Fibroblast of skin of scalp (primary cell): Measurements from ENCODE around the gene HOXA4. TPM values are rescaled to one million over a fixed set of nuclear protein-coding genes. Genes with fewer than 3 reads are reported as not detected.

Experiments
- DNase-seq: peaks from one replicate; pipeline ENCODE4 v3.0.0-alpha.2; 2013
- polyA plus RNA-seq, 2 experiments: library from polyadenylated mRNA; unstranded; fragments of 120-200 nt; gene quantifications; one replicate each; pipeline ENCODE4 v1.2.1, GENCODE V29; 2013; ENCODE audit not compliant: insufficient read length in 2 of 2

The HOXA4 gene
- polyA plus RNA-seq (2013, experiment 1 of 2; ENCODE audit: insufficient read length) = 0.10 TPM
- 0.78 TPM for polyA plus RNA-seq (2013, experiment 2 of 2; ENCODE audit: insufficient read length)

DNA sequence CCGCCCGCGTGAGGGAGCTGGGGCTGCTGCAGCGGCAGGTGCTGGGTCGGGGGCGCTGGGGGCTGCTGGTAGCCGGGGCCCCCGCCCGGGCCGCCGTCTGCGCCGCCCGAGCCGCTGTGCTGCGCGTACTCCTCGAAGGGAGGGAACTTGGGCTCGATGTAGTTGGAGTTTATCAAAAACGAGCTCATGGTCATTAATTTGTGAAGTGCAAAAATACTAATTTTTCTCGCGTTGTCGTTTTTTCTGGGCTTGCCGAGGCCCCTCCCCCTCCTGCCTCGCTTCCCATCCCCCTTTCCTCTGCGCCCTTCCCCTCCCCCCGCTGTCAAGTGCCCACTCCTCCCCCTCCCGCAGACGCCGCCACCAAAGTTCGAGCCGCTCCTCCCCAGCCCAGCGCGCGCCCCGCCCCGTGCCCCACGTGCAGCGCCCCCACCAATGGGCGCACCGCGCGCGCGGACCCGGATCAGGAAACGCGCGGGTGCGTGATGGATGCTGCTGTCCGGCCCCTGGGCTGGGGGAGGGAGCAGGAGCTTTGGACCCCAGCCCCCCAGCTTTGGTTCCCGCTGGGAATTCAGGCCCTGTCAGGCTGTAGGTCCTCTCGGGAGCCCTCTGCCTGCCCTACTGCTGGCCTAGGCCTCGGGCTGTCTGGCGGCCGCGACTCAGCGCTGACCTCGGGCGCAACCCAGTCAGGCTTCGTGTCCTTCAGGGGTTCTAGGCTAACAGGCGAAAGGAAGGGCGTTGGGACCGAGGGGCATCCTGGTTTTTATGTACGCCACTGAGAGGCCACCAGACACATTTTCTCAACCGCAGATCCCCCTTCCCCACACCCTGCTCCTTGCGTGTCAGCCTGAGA lies at the start of gene HOXA4:
Gene HOXA4 (minus strand): TSS at position 218 of the 850 bp plus-strand sequence. CDS start 24 bp downstream, at position 194.
- peak; percentile 27 for DNase-seq

DNA sequence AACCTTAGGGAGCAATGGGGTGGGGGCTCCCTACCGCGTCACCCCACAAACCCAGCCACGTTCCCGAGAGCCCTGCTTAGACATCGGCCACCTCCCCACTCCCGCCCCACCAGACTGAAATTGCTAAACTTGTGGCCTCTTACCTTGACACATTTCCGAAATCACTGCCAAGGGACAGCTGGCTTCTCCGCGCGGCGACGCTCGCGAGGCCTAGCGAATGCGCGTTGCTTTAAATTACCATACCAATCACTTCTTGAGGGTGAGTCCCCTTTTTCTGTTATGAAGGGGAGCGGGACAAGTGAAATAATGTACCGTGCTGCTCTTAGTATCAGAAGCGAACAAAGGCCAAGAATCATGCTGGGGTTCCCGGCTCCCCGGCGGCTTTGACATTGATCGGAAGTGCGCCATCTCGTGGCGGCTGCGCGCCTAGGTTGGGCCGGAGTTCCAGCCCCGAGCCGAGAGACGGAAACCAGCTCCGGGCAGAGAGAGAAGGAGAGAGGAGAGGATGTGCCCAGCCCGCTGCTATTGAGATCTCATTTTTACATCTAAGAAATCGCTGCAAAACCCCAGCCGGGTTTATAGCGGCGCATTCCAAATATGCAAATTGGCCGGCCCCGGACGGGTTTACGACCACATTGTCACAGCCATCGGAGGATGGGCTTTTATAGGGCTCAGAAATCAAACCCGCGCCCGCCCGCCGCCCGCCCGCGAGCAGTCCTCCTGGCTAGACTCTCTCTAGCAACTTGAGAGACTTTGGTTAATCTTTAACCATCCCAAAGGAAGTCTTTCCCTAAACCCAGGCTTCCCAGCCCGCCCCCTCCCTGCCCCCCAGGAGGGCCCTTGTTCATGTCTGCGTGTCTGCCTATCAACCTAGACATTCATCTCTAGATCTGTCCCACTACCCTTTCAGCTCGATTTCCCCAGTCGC lies 49.2 kb upstream of the HOXA4 start:
- peak; percentile 51 for DNase-seq

- DNase-seq = no peak
Measured at GRCh38 chr7:27179030-27179429, 48.5 kb upstream of the HOXA4 start.

- no peak for DNase-seq
Measured at GRCh38 chr7:27178366-27178765, 47.8 kb upstream of the HOXA4 start.

- no peak for DNase-seq
Measured at GRCh38 chr7:27177795-27178320, 47.3 kb upstream of the HOXA4 start.

DNA sequence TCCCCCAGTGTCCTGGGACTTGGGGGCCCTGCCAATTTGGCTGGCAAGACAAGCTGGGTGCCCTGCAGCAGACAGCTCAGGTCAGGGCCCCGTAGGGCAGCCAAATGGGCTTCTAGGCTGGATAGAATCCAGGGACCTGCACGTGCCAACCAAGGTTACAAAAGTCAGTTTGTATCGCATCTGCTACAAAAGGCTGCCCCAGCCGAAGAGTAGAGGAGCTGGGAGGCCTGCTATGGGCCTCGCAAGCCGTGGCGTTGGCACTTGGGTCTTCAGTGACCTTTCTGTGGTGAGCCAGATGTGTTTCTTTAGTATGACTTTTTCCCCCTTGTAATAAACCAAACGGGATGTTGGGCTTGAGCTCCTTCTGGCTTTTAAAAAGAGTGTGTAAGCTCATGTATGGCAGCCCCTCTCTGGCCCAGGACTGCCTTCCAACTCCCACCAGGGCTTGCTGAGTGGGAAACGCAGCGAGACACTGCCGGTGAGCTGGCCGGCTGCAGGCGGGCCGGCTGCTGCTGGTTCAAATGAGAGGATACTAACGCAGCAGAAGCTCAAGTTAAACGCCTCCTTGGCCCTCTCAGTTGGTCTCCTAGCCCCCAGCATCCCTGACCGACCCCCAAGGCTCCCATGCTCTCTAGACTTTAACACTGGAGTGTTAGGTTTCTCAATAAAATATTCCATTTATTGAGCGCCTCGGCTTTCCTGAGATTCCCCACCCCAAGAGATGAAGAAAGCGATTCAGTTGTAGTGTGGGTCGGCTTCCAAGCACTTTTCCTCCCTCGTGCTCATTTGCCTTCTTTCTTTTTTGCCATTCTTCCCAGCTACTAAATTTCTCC lies 46.6 kb upstream of the HOXA4 start:
- DNase-seq = no peak

GRCh38 chr7:27176524-27176845 lies 45.9 kb upstream of the HOXA4 start:
- no peak for DNase-seq

GRCh38 chr7:27175626-27176523 lies 45.3 kb upstream of the HOXA4 start:
- no peak for DNase-seq

DNA sequence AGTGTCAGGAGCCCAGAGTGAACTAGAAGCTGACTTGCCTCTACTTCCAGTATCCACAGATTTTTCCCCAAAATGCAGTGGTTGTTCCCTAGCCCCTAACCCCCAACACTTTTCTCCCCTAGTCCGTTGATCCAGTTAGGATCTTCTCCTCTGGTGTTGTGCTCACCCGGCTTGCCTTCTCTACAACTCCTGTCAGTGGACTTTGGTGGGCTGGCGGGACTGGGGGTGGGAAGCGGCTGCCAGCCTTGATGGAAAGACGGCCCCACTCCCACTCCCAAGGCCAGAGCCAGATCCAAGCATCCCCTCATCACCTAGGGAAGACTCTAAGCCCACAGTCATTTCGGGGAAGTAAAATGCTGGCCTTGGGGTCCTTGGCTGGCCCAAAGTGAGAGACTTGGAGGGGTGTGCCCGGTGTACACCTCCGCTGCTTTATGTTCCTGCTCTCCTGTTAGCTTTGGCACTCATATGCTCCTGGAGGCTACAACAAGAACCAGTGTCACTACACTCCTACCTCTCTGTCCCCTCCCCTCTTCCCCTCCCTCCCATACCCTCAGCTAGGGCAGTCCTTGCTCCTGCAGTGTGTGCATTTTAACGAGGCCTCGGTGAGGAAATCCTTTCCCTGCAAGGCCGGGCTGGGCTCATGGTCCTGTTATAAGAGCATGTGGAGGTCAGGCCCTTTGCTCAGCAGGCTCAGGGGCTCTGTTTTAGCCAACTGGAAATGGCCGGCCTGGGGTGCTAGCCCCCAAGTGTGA lies 44.5 kb upstream of the HOXA4 start:
- DNase-seq = no peak

DNA sequence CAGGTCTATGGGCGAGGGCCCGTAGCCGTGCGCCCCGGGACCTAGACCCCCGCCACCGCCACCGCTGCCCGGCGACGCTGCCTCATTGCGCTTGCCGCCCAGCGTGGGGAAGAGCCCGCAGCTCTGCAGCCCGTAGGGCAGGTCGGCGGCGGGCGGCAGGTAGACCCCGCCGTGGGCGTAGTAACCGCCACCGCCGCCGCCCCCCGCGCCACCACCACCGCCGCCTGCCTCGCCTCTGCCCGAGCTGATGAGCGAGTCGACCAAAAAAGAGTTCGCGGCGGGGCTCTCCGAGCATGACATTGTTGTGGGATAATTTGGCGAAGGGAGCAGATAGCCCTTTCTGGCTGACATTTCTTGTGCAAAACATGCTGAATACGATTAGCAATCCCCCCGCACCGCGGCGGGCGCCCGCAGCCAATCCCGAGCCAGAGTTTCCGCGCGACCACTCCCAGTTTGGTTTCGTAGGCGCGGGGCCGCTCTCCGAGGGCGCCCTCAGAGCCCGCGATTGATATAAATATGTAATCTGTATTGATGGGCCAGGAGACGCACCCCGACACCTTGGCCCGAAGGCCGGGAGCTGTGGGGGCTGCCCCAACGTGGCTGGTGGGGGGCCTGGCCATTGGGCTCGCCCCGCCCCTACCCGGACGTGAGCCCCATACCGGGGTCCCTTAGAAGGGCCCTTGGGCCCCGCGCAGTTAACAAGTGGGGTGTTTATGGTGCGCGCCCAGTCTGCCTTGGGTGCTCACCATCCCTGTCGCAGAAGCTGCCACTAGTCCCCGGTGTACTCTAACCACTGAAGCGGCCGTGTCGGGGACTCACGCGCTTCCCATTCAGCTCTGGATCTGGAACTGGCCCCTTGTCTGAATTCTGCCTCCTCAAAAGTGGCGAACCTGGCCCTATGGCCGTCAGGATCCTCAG lies 43.7 kb upstream of the HOXA4 start, which contains the start of gene HOXA10:
Gene HOXA10 (minus strand): TSS at position 365 of the 918 bp plus-strand sequence. CDS start 14 bp downstream, at position 351.
- no peak for DNase-seq

DNA sequence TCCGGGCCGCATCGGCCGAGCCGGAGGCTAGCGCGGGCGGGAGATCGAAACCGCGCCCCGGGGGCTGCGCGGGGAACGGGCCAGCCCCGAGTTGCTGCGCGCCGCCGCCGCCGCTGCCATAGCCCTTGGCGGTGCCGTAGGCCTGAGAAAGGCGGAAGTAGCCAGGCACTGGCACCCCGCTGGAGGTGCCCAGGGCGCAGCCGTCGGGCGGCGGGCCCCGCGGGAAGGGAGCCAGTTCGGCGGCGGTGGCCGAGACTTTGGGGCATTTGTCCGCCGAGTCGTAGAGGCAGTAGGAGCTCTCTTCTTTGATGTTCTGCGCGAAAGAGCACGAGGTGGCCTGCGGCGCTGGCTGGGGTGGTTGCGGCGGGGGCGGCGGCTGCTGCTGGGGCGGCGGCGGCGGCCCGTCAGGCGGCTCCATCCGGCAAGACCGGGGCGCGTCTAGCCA lies 43.0 kb upstream of the HOXA4 start:
- no peak for DNase-seq

- DNase-seq = no peak
Measured at GRCh38 chr7:27172823-27173510, 42.4 kb upstream of the HOXA4 start.

GRCh38 chr7:27172315-27172774 lies 41.8 kb upstream of the HOXA4 start:
- DNase-seq = no peak

GRCh38 chr7:27171637-27172314 lies 41.2 kb upstream of the HOXA4 start:
- DNase-seq = no peak

GRCh38 chr7:27171325-27171636 lies 40.7 kb upstream of the HOXA4 start:
- no peak for DNase-seq

DNA sequence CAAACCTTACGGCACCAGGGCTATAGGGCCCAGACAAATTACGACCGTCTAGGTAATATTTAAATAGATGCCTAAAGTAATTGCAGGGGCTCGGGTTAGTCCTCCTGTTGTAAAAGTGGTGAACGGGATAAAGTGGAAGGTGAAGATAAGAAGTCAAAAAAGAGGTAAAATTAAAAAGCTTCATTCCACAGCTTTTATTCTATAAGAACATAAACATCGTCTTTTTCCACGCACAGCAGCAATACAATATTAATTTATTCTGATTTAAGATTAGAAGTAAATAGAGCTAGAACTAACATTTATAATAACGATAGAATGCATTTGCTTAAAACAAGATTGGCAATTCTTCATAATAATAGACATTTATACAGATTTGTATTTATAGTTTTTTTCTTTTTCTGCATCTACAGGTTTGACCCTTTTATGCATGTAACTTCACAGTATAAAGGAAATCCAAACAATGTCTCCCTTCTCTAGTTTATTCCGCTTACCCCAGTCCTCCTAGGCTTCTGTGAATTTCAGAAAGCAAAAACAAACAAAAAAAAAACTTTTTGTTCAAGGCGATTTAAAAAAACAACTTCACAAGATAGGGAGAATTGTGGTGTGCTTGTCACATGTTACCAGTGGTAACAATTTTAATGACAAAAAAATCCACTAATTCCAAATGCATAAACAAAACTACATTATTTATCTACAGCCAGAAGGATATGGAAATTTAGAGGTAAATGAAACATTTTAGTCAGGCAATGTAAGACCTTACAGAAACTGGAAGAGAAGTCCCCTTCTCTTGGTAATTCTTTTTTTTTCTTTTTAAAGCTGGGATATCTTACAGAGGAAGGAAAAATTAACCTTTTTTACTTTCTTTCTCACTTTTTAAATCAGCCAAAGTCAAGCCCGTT lies 40.1 kb upstream of the HOXA4 start:
- no peak for DNase-seq
